Tibial nerve (tissue), 4 donors: ENCODE data around the gene PFKFB2.

Experiments used
- EP300 ChIP-seq, 2 donors: sonication (generic); formaldehyde crosslinking; IDR thresholded peaks; one replicate each; pipeline ENCODE4 v1.6.1; 2017; ENCODE audit warnings: antibody characterized with exemption in 2 of 2, mild to moderate bottlenecking in 1 of 2
- POLR2A ChIP-seq, 2 donors: fragments of 450-650 bp; IDR thresholded peaks; one replicate each; pipeline ENCODE4 v1.6.1; 2017; ENCODE audit warnings: antibody characterized with exemption in 2 of 2, mild to moderate bottlenecking in 2 of 2, moderate library complexity in 2 of 2
- TF ChIP-seq, protein P1 (sequence below), 5 experiments: fragments of 200-600 bp in 3 of 5; fragments of 450-650 bp in 2 of 5; sonication (generic) in 3 of 5; IDR thresholded peaks; one replicate each; pipeline ENCODE4 v1.5.1; 2016 to 2019; ENCODE audit warnings: antibody characterized with exemption in 5 of 5, mild to moderate bottlenecking in 3 of 5, moderate library complexity in 2 of 5

GRCh38 chr1:207069061-207069460, 16.0 kb downstream of the PFKFB2 start:
- TF ChIP-seq, protein P1, sequence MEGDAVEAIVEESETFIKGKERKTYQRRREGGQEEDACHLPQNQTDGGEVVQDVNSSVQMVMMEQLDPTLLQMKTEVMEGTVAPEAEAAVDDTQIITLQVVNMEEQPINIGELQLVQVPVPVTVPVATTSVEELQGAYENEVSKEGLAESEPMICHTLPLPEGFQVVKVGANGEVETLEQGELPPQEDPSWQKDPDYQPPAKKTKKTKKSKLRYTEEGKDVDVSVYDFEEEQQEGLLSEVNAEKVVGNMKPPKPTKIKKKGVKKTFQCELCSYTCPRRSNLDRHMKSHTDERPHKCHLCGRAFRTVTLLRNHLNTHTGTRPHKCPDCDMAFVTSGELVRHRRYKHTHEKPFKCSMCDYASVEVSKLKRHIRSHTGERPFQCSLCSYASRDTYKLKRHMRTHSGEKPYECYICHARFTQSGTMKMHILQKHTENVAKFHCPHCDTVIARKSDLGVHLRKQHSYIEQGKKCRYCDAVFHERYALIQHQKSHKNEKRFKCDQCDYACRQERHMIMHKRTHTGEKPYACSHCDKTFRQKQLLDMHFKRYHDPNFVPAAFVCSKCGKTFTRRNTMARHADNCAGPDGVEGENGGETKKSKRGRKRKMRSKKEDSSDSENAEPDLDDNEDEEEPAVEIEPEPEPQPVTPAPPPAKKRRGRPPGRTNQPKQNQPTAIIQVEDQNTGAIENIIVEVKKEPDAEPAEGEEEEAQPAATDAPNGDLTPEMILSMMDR (IDR thresholded peaks at IDR 0.05), result no peak
- TF ChIP-seq EP300 (IDR thresholded peaks at IDR 0.05), result no peak
- TF ChIP-seq POLR2A (IDR thresholded peaks at IDR 0.05), result no peak
